H1 (cell line): ENCODE measurements around the gene ASCL5. TPM values are rescaled to one million over a fixed set of nuclear protein-coding genes. Genes with fewer than 3 reads are reported as not detected.

Experiments used
- CTCF ChIA-PET: fragments of 300-600 bp; sonication (Branson Sonifier 250); formaldehyde crosslinking; loops from one replicate; lab custom pipeline; 2021; ENCODE audit not compliant: partially characterized antibody; lab: Charles Lee
- POLR2A ChIA-PET: fragments of 300-600 bp; sonication (Branson Sonifier 250); formaldehyde crosslinking; loops from one replicate; lab custom pipeline; 2021; ENCODE audit warnings: inconsistent platforms; ENCODE audit not compliant: partially characterized antibody; lab: Charles Lee
- DNase-seq, 2 experiments: peaks; one replicate each; pipeline versions ENCODE4 v3.0.0 to v3.0.0-alpha.2; 2010 to 2022; ENCODE audit warnings: low spot score in 2 of 2, low read depth in 1 of 2, mixed read lengths in 1 of 2
- FAIRE-seq: peaks from 2 replicates; lab custom pipeline; 2011; peaks lifted over from hg19 to GRCh38; lab: Jason Lieb, UNC
- H2AFZ ChIP-seq: 2 replicates; pipeline ENCODE4 v1.8.1; 2012; ENCODE audit warnings: low read length, inconsistent platforms
- H2AK5ac ChIP-seq: 2 replicates; pipeline ENCODE4 v1.6.1; 2013; ENCODE audit warnings: low read depth, low read length
- H2BK120ac ChIP-seq: replicated peaks from 2 replicates; pipeline ENCODE3; 2013; ENCODE audit warnings: low read depth, low read length, inconsistent platforms
- H2BK12ac ChIP-seq: 2 replicates; pipeline ENCODE4 v1.6.1; 2013; ENCODE audit warnings: low read depth, low read length
- H2BK15ac ChIP-seq: 2 replicates; pipeline ENCODE4 v1.6.1; 2013; ENCODE audit warnings: low read length
- H2BK20ac ChIP-seq: 2 replicates; pipeline ENCODE4 v1.6.1; 2013; ENCODE audit warnings: low read length
- H2BK5ac ChIP-seq: 2 replicates; pipeline ENCODE4 v1.6.1; 2013; ENCODE audit warnings: low read depth, low read length
- H3K14ac ChIP-seq: 2 replicates; pipeline ENCODE4 v1.6.1; 2013; ENCODE audit warnings: inconsistent platforms; ENCODE audit not compliant: insufficient read length
- H3K18ac ChIP-seq: 2 replicates; pipeline ENCODE4 v1.6.1; 2013; ENCODE audit warnings: low read length; ENCODE audit errors: extremely low read depth
- H3K23ac ChIP-seq: 2 replicates; pipeline ENCODE4 v1.6.1; 2013; ENCODE audit warnings: inconsistent platforms; ENCODE audit not compliant: insufficient read length
- H3K23me2 ChIP-seq: 2 replicates; pipeline ENCODE4 v1.6.1; 2013; ENCODE audit warnings: low read depth, low read length
- H3K27ac ChIP-seq: 2 replicates; pipeline ENCODE4 v1.6.1; 2011; ENCODE audit warnings: low read depth, low read length, inconsistent platforms
- H3K27me3 ChIP-seq, 4 experiments: replicated peaks in 1 of 4; 1 replicate in 1 of 4; 2 replicates in 3 of 4; pipeline versions ENCODE4 v1.6.1 to v1.8.1; 2011 to 2013; ENCODE audit warnings: low read length in 3 of 4, mild to moderate bottlenecking in 3 of 4, inconsistent platforms in 2 of 4, mixed read lengths in 2 of 4, moderate library complexity in 1 of 4; ENCODE audit not compliant: control insufficient read depth in 3 of 4, insufficient read depth in 3 of 4; ENCODE audit errors: extremely low read depth in 1 of 4
- H3K36me3 ChIP-seq, 4 experiments: 2 replicates each; pipeline versions ENCODE4 v1.6.1 to v1.8.1; 2011 to 2013; ENCODE audit warnings: mild to moderate bottlenecking in 4 of 4, low read length in 3 of 4, moderate library complexity in 2 of 4, control low read depth in 1 of 4, inconsistent platforms in 1 of 4; ENCODE audit not compliant: insufficient read depth in 4 of 4, control insufficient read depth in 2 of 4
- H3K4ac ChIP-seq: replicated peaks from 2 replicates; pipeline ENCODE3; 2013; ENCODE audit warnings: low read length, low read depth, mixed read lengths, inconsistent platforms; ENCODE audit not compliant: insufficient read length
- H3K4me1 ChIP-seq, 4 experiments: replicated peaks in 1 of 4; 1 replicate in 1 of 4; 2 replicates in 3 of 4; pipeline versions ENCODE4 v1.6.1 to v1.8.1; 2011 to 2013; ENCODE audit warnings: low read length in 3 of 4, inconsistent platforms in 2 of 4, mixed read lengths in 1 of 4; ENCODE audit not compliant: insufficient read depth in 4 of 4, control insufficient read depth in 3 of 4
- H3K4me2 ChIP-seq, 2 experiments: 2 replicates each; pipeline versions ENCODE4 v1.6.1 to v1.8.1; 2011 to 2013; ENCODE audit warnings: low read depth in 2 of 2, low read length in 2 of 2, control low read depth in 1 of 2, inconsistent platforms in 1 of 2, mild to moderate bottlenecking in 1 of 2; ENCODE audit not compliant: insufficient read depth in 1 of 2
- H3K4me3 ChIP-seq, 4 experiments: fragments of 200-600, 300-600 bp in 1 of 4; sonication (generic), shearing (Covaris generic), sonication (Bioruptor Twin) in 1 of 4; 2 replicates each; pipeline versions ENCODE4 v1.5.1 to v1.8.1; 2011 to 2016; ENCODE audit warnings: low read length in 4 of 4, low read depth in 3 of 4, control low read depth in 2 of 4, inconsistent platforms in 2 of 4, mild to moderate bottlenecking in 2 of 4, mixed read lengths in 1 of 4, moderate library complexity in 1 of 4; ENCODE audit not compliant: insufficient read depth in 2 of 4; ENCODE audit errors: extremely low read depth in 1 of 4
- H3K56ac ChIP-seq: replicated peaks from 2 replicates; pipeline ENCODE3; 2013; ENCODE audit warnings: low read depth, mild to moderate bottlenecking, mixed read lengths, low read length, inconsistent platforms; ENCODE audit not compliant: insufficient read length
- H3K79me1 ChIP-seq: 2 replicates; pipeline ENCODE4 v1.6.1; 2013; ENCODE audit warnings: low read depth, low read length, control low read depth
- H3K79me2 ChIP-seq, 2 experiments: 2 replicates each; pipeline versions ENCODE4 v1.6.1 to v1.8.1; 2012 to 2013; ENCODE audit warnings: low read length in 2 of 2, mild to moderate bottlenecking in 2 of 2, inconsistent platforms in 1 of 2; ENCODE audit not compliant: insufficient read depth in 2 of 2, control insufficient read depth in 1 of 2
- H3K9ac ChIP-seq, 4 experiments: replicated peaks in 1 of 4; 1 replicate in 1 of 4; 2 replicates in 3 of 4; pipeline versions ENCODE4 v1.6.1 to v1.8.1; 2011 to 2013; ENCODE audit warnings: low read depth in 3 of 4, low read length in 3 of 4, control low read depth in 2 of 4, mild to moderate bottlenecking in 2 of 4, moderate library complexity in 2 of 4, inconsistent platforms in 1 of 4; ENCODE audit errors: extremely low read depth in 1 of 4
- H3K9me3 ChIP-seq, 2 experiments: 2 replicates each; pipeline versions ENCODE4 v1.6.1 to v1.8.1; 2012 to 2013; ENCODE audit warnings: mild to moderate bottlenecking in 2 of 2, moderate library complexity in 2 of 2, control low read depth in 1 of 2, inconsistent platforms in 1 of 2, low read depth in 1 of 2, low read length in 1 of 2, mixed read lengths in 1 of 2; ENCODE audit not compliant: insufficient read depth in 2 of 2
- H4K20me1 ChIP-seq, 2 experiments: replicated peaks in 1 of 2; 2 replicates each; pipeline versions ENCODE3 to v1.8.1; 2011 to 2013; ENCODE audit warnings: inconsistent platforms in 2 of 2, low read length in 2 of 2, mild to moderate bottlenecking in 1 of 2; ENCODE audit not compliant: insufficient read depth in 2 of 2, control insufficient read depth in 1 of 2
- H4K5ac ChIP-seq: 2 replicates; pipeline ENCODE4 v1.6.1; 2013; ENCODE audit warnings: low read length, low read depth, mixed read lengths, inconsistent platforms; ENCODE audit not compliant: insufficient read length
- H4K8ac ChIP-seq: 2 replicates; pipeline ENCODE4 v1.8.0; 2013; ENCODE audit warnings: mild to moderate bottlenecking, moderate library complexity, low read length, inconsistent platforms; ENCODE audit not compliant: insufficient read depth; ENCODE audit errors: extremely low read depth
- H4K91ac ChIP-seq: replicated peaks from 2 replicates; pipeline ENCODE3; 2013; ENCODE audit warnings: low read length, mixed read lengths, inconsistent platforms; ENCODE audit not compliant: insufficient read length
- FOSL1 ChIP-seq: IDR thresholded peaks from 2 replicates; pipeline ENCODE4 v1.6.1; 2011; ENCODE audit warnings: mild to moderate bottlenecking, low read depth, low read length, moderate library complexity; ENCODE audit not compliant: insufficient read depth
- HDAC6 ChIP-seq: IDR thresholded peaks from one replicate; pipeline ENCODE4 v1.7.1; 2012; ENCODE audit warnings: low read depth, mild to moderate bottlenecking, inconsistent platforms, low read length, moderate library complexity
- JUND ChIP-seq: IDR thresholded peaks from 2 replicates; pipeline ENCODE4 v1.6.1; 2011; ENCODE audit warnings: mild to moderate bottlenecking, improper control_type of control experiment, low read length
- MAX ChIP-seq: IDR thresholded peaks from 2 replicates; pipeline ENCODE4 v1.6.1; 2012; ENCODE audit warnings: inconsistent platforms
- POU5F1 ChIP-seq: IDR thresholded peaks from 2 replicates; pipeline ENCODE4 v1.6.1; 2011; ENCODE audit warnings: low read depth, mild to moderate bottlenecking, low read length, moderate library complexity
- SIX5 ChIP-seq: IDR thresholded peaks from 2 replicates; pipeline ENCODE4 v1.6.1; 2011; ENCODE audit warnings: mild to moderate bottlenecking, low read depth, low read length
- WGBS, 2 experiments: shearing (Covaris generic) in 1 of 2; methylation state at CpG; one replicate each; pipeline versions ENCODE4 v1.1.6 to v1.1.7; 2013 to 2015; ENCODE audit warnings: low lambda C conversion rate in 2 of 2, mixed read lengths in 2 of 2, inconsistent platforms in 1 of 2, low coverage in 1 of 2, missing lambda C conversion rate in 1 of 2; ENCODE audit not compliant: insufficient replicate concordance in 2 of 2, insufficient coverage in 1 of 2, insufficient read length in 1 of 2; ENCODE audit errors: extremely low coverage in 1 of 2, missing lambda C conversion rate in 1 of 2; 5-methylcytosine and 5-hydroxymethylcytosine counted together
- polyA plus RNA-seq, 7 experiments: library from polyadenylated mRNA; depleted of rRNA in 3 of 7; stranded (reverse) in 5 of 7; unstranded in 2 of 7; fragments of >200 nt in 5 of 7; fragments of 200-250 nt in 2 of 7; gene quantifications; 1 replicate in 5 of 7; 2 replicates in 1 of 7; 4 replicates in 1 of 7; pipeline versions ENCODE4 v1.2.1 to v1.2.3, GENCODE V29; 2011 to 2013; ENCODE audit warnings: missing spikeins in 2 of 7, mixed read lengths in 2 of 7
- total RNA-seq: library from RNA; stranded (reverse); fragmentation: NEBNext Ultra II Directional; extraction: Animal tissue kit (Norgen Biotek cat#: 25700); gene quantifications from 2 replicates; pipeline ENCODE4 v1.2.1, GENCODE V29; 2021
- TF ChIP-seq, protein P1 (sequence below): IDR thresholded peaks from 2 replicates; pipeline ENCODE4 v1.6.1; 2012; ENCODE audit warnings: inconsistent platforms

The ASCL5 gene
- total and polyA plus RNA-seq, 2 of the 8 experiments (the other 6 are each of a cell fraction or from before 2014, with no cell fraction given): 0.29 to 0.41 TPM

- H2BK5ac ChIP-seq: no peak overlapping the region
- H2BK12ac ChIP-seq: no peak overlapping the region
- no peak for DNase-seq
- H3K4me3 ChIP-seq: no peak overlapping the region
- 84% methylated on average over 17 of the region's 17 CpGs; no CpG with 5 or more reads in 1 of the 2 experiments for WGBS, 2 experiments
- no peak overlapping the region for H3K14ac ChIP-seq
- no peak overlapping the region for H3K56ac ChIP-seq
- H3K4me1 ChIP-seq: no peaks in the 10 kb centered on the region
- H3K27ac ChIP-seq: no peak overlapping the region
- no peaks in the 10 kb centered on the region for H3K9me3 ChIP-seq
- CTCF ChIA-PET: interaction anchor here (0.8 to 4.3 kb wide), 7 partner anchors 8 to 168 kb away, joined by 3 to 32 read pairs (median 4); no protein-coding TSS in a partner anchor
- FAIRE-seq: no peak
- H4K20me1 ChIP-seq: peaks cover 8 to 18% of the 10 kb centered on the region in 2 experiments
- no peak overlapping the region for H2AFZ ChIP-seq
- no peak overlapping the region for H4K5ac ChIP-seq
- no peak overlapping the region for H2AK5ac ChIP-seq
- POLR2A ChIA-PET: interaction anchor here (1.0 to 3.8 kb wide), 5 partner anchors 9 to 22 kb away, joined by 4 to 28 read pairs (median 4); no protein-coding TSS in a partner anchor
- no peak overlapping the region for H2BK120ac ChIP-seq
- H3K4me2 ChIP-seq: no peak overlapping the region
- H3K36me3 ChIP-seq: peaks cover 56 to 91% (median 86%) of the 10 kb centered on the region in 4 experiments
- no peaks in the 10 kb centered on the region for H3K23me2 ChIP-seq
- no peak for TF ChIP-seq HDAC6
- no peak for TF ChIP-seq SIX5
- no peak for TF ChIP-seq JUND
- TF ChIP-seq, protein P1, sequence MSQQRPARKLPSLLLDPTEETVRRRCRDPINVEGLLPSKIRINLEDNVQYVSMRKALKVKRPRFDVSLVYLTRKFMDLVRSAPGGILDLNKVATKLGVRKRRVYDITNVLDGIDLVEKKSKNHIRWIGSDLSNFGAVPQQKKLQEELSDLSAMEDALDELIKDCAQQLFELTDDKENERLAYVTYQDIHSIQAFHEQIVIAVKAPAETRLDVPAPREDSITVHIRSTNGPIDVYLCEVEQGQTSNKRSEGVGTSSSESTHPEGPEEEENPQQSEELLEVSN: no peak
- no peak for TF ChIP-seq MAX
- no peak for TF ChIP-seq POU5F1
- no peak for TF ChIP-seq FOSL1
- H3K27me3 ChIP-seq: no peaks in the 10 kb centered on the region
- H2BK20ac ChIP-seq: no peak overlapping the region
- no peak overlapping the region for H2BK15ac ChIP-seq
- no peaks in the 10 kb centered on the region for H3K79me2 ChIP-seq
- no peak overlapping the region for H3K18ac ChIP-seq
- H3K9ac ChIP-seq: no peak overlapping the region
- H4K8ac ChIP-seq: no peak overlapping the region; the same call in 1 of the 2 replicates
- no peaks in the 10 kb centered on the region for H3K79me1 ChIP-seq
- H4K91ac ChIP-seq: no peak overlapping the region
- H3K4ac ChIP-seq: no peak overlapping the region
- H3K23ac ChIP-seq: no peak overlapping the region
Measured at GRCh38 chr1:201146626-201147390, 19.8 kb upstream of the ASCL5 start.
